Epithelial cell of esophagus (primary cell): ENCODE results near the gene PAPSS1.

Source experiments
- DNase-seq: peaks from one replicate; pipeline ENCODE4 v3.0.0; 2010; ENCODE audit warnings: low read depth
- H3K4me3 ChIP-seq: 2 replicates; pipeline ENCODE4 v1.5.1; 2011; ENCODE audit warnings: mild to moderate bottlenecking, low read length, control low read depth
- CTCF ChIP-seq: IDR thresholded peaks from 2 replicates; pipeline ENCODE4 v1.5.1; 2011; ENCODE audit warnings: low read depth, mild to moderate bottlenecking, low read length, control low read depth, inconsistent platforms; ENCODE audit not compliant: insufficient read depth; ENCODE audit errors: missing control alignments

PAPSS1 gene

GRCh38 chr4:107685740-107686139, 34.3 kb downstream of the PAPSS1 start:
- no peak overlapping the region for H3K4me3 ChIP-seq
- DNase-seq, result peak; percentile 51
- TF ChIP-seq CTCF, result no peak

GRCh38 chr4:107683873-107684272, 36.2 kb downstream of the PAPSS1 start:
- H3K4me3 ChIP-seq, result no peak overlapping the region
- TF ChIP-seq CTCF, result no peak
- no peak for DNase-seq

- H3K4me3 ChIP-seq, result no peak overlapping the region
- TF ChIP-seq CTCF, result no peak
- no peak for DNase-seq
Measured at GRCh38 chr4:107682306-107682705, 37.7 kb downstream of the PAPSS1 start.

GRCh38 chr4:107669068-107669467, 51.0 kb downstream of the PAPSS1 start:
- no peak for TF ChIP-seq CTCF
- H3K4me3 ChIP-seq, result no peak overlapping the region
- DNase-seq, result no peak

GRCh38 chr4:107666134-107666533, 53.9 kb downstream of the PAPSS1 start:
- TF ChIP-seq CTCF, result no peak
- no peak overlapping the region for H3K4me3 ChIP-seq
- DNase-seq, result peak; percentile 12

- H3K4me3 ChIP-seq, result no peak overlapping the region
Measured at GRCh38 chr4:107665001-107665400, 55.0 kb downstream of the PAPSS1 start.

More at GRCh38 chr4:107665001-107665400, 55.0 kb downstream of the PAPSS1 start:
- TF ChIP-seq CTCF, result no peak
- DNase-seq, result no peak
